ENCODE data around the gene ZNF773.
A peak's percentile ranks its signal among the peaks of the same experiment; 100 is the strongest.
"Not testable (repeated sequence)": the region's sequence is repeated elsewhere in the genome, so short reads cannot be mapped to it uniquely, and the experiment has no call there.

ZNF773 gene

DNA sequence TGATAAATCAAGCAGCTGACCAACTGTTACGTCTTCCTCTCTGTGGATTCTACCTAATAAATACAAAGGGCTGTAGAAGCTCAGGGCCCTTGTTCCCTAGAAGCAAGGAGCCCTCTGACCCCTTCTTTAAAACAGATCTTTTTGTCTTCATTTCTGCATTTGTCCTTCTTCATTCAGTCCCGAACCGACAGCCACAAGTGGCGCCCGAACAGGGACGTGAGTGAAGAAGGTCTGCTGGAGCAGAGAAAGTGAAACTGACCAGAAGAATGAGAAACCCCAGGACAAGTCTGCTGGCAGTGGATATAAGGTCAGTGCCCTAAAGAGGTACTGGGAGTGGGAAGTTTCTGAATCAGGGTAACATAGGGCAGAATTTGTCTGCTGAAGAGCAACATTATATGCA lies 13.1 kb downstream of the ZNF773 start:
- Histone ChIP-seq H3K4me3 (ENCODE audit: low read length) (no peak overlapping the region), H3K27me3 (ENCODE audit: insufficient read depth, low read length) (no peaks in the 10 kb centered on the region), H3K9me3 (ENCODE audit: low read length) (peaks cover 17% of the 10 kb centered on the region), H2AFZ (ENCODE audit: low read depth, low read length) (no peak overlapping the region), H3K36me3 (ENCODE audit: insufficient read depth, low read length) (peaks cover 24% of the 10 kb centered on the region), H3K4me1 (ENCODE audit: insufficient read depth, low read length) (no peaks in the 10 kb centered on the region)

DNA sequence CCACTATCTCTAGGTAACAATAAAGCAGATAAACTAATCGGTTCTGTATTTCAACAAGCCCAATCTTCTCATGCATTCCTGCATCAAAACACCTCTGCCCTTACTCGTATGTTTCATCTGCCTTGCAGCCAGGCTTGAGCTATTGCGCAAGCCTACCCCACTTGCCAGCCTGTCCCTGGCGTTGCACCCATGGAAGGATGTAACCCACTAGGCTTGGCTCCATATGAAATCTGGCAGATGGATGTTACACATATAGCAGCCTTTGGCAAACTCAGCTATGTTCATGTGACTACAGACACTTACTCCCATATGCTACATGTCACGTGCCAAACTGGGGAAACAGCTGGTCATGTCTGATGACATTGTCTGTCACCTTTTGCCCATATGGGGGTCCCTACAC lies 15.5 kb downstream of the ZNF773 start:
- peaks cover 21% of the 10 kb centered on the region for H3K9me3 ChIP-seq (ENCODE audit: low read length)
- no peak overlapping the region for H2AFZ ChIP-seq (ENCODE audit: low read depth, low read length)
- H3K27me3 ChIP-seq (ENCODE audit: insufficient read depth, low read length), result no peaks in the 10 kb centered on the region
- no peak overlapping the region for H3K4me3 ChIP-seq (ENCODE audit: low read length)
- peaks cover 21% of the 10 kb centered on the region for H3K36me3 ChIP-seq (ENCODE audit: insufficient read depth, low read length)
- no peaks in the 10 kb centered on the region for H3K4me1 ChIP-seq (ENCODE audit: insufficient read depth, low read length)

DNA sequence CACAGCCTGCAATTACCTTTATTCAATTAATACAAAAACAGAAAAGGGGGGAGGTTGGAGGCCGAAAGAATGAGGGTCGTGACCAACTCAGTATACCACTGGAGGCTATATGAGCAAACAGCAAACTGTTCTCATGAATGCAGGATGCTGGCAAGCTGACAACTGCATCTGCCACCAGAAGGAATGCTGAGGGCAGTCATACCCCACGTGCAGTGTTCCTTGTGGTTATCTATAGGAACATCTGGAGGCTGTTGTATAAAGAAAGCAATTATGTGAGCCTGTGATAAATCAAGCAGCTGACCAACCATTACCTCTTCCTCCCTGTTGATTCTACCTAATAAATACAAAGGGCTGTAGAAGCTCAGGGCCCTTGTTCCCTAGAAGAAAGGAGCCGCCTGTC lies 18.3 kb downstream of the ZNF773 start:
- H2AFZ ChIP-seq (ENCODE audit: low read depth, low read length); H3K4me3 ChIP-seq (ENCODE audit: low read length); H3K4me1 ChIP-seq (ENCODE audit: insufficient read depth, low read length); H3K27me3 ChIP-seq (ENCODE audit: insufficient read depth, low read length): not testable (repeated sequence)
- peaks cover 17% of the 10 kb centered on the region for H3K9me3 ChIP-seq (ENCODE audit: low read length)
- peaks cover 20% of the 10 kb centered on the region for H3K36me3 ChIP-seq (ENCODE audit: insufficient read depth, low read length)

DNA sequence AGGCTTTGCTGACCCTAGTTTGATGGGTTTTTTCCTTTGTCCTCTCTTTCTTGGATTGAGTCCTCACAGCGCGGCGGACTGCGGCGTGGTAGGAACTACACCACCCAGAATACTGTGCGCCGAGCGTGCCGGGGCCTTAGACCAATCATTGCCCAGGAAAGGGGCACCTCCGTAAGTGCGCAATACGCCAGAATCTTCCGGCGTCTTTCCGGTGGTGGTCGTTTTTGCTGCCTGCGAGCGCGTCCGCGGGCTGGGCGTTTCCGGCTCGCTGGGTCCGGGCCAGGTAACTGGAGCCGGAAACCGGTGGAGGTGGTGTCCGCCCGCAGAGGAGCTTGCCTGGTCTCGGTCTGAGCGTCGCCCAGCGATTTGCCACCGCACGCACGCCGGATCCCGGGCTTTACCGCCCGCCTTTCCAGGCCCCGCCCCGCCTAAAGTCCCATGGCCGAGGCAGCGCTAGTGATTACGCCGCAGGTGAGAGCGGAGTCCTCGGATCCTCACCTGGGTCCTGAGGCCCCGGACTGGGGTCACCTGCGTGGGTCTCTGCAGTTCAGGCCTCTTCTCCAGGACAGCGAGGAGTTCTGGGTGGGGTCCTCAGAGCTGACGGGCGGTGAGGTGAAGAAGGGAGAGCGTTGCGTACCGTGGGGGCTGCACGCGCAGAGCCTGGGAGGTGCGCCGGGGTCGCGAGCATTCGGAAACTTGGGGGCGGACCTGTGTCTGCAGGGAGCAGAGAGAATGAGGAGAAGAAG lies 27.6 kb downstream of the ZNF773 start, which contains the start of gene ZNF549:
ZNF549 (plus strand) TSS at position 221 of the 746 bp plus-strand sequence; CDS start at position 439, 218 bp downstream.
- H3K4me1 ChIP-seq (ENCODE audit: insufficient read depth, low read length), result peaks cover 9% of the 10 kb centered on the region
- H3K9me3 ChIP-seq (ENCODE audit: low read length), result peaks cover 9% of the 10 kb centered on the region
- no peaks in the 10 kb centered on the region for H3K27me3 ChIP-seq (ENCODE audit: insufficient read depth, low read length)
- H3K36me3 ChIP-seq (ENCODE audit: insufficient read depth, low read length), result peaks cover 15% of the 10 kb centered on the region
- peak within 1 kb of the TSS; percentile 56 for H2AFZ ChIP-seq (ENCODE audit: low read depth, low read length)
- H3K4me3 ChIP-seq (ENCODE audit: low read length), result peak within 1 kb of the TSS; percentile 95

DNA sequence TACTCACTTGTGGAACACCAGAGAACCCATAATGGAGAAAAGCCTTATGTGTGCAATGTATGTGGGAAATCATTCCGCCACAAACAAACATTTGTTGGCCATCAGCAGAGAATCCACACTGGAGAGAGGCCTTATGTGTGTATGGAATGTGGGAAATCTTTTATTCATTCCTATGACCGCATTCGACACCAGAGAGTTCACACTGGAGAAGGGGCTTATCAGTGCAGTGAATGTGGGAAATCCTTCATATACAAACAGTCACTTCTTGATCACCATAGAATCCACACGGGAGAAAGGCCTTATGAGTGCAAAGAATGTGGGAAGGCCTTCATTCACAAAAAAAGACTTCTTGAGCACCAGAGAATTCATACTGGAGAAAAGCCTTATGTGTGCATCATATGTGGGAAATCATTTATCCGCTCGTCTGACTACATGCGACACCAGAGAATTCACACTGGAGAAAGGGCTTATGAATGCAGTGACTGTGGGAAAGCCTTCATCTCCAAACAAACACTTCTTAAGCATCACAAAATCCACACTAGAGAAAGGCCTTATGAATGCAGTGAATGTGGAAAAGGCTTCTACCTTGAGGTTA lies 38.3 kb downstream of the ZNF773 start:
- Histone ChIP-seq H3K4me3 (ENCODE audit: low read length) (no peak overlapping the region), H2AFZ (ENCODE audit: low read depth, low read length) (no peak overlapping the region), H3K4me1 (ENCODE audit: insufficient read depth, low read length) (no peaks in the 10 kb centered on the region), H3K9me3 (ENCODE audit: low read length) (peaks cover 74% of the 10 kb centered on the region), H3K36me3 (ENCODE audit: insufficient read depth, low read length) (peaks cover 90% of the 10 kb centered on the region), H3K27me3 (ENCODE audit: insufficient read depth, low read length) (no peaks in the 10 kb centered on the region)

DNA sequence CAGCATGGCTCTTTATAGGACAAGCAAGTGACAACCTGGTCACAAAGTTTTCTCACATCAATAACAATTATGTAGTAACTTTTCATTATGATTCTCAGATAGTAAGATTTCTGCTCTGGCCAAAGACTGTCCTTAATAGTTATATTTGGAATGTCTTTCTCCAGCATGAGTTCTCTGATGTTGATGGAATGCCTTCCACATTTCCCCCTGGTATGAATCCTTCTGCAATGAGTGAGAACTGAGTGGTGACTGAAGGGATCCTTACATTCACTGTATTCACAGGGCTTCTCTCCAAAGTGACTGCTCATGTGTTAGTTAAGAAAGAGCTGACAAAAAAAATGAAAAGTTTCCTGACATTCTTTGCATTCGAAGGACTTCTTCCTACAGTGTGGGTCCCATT lies 46.8 kb downstream of the ZNF773 start:
- Histone ChIP-seq H3K4me1 (ENCODE audit: insufficient read depth, low read length) (no peaks in the 10 kb centered on the region), H2AFZ (ENCODE audit: low read depth, low read length) (no peak overlapping the region), H3K27me3 (ENCODE audit: insufficient read depth, low read length) (no peaks in the 10 kb centered on the region), H3K9me3 (ENCODE audit: low read length) (peaks cover 61% of the 10 kb centered on the region), H3K36me3 (ENCODE audit: insufficient read depth, low read length) (peaks cover 91% of the 10 kb centered on the region), H3K4me3 (ENCODE audit: low read length) (no peak overlapping the region)

DNA sequence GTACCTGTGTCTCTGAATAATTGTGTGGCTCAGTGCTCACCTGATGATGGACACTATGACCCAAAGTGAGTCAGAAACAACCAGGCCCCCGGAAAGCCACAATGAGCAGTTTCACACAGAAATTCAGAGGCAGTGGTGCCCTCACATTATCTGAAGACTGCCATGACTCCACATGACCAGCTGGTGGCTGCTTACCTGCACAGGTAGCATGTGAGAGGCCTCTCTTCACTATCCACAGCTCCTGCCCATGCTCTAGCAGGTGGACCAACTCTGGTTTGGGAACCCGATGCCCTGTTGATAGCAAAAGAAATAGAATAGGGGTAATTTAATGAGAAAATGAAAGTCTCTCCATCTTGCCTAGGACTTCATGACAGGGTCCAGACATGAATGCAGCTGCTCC lies 52.7 kb downstream of the ZNF773 start:
- Histone ChIP-seq H3K36me3 (ENCODE audit: insufficient read depth, low read length) (peaks cover 85% of the 10 kb centered on the region), H2AFZ (ENCODE audit: low read depth, low read length) (no peak overlapping the region), H3K27me3 (ENCODE audit: insufficient read depth, low read length) (no peaks in the 10 kb centered on the region), H3K4me3 (ENCODE audit: low read length) (no peak overlapping the region), H3K9me3 (ENCODE audit: low read length) (peaks cover 54% of the 10 kb centered on the region), H3K4me1 (ENCODE audit: insufficient read depth, low read length) (peaks cover 1% of the 10 kb centered on the region)

DNA sequence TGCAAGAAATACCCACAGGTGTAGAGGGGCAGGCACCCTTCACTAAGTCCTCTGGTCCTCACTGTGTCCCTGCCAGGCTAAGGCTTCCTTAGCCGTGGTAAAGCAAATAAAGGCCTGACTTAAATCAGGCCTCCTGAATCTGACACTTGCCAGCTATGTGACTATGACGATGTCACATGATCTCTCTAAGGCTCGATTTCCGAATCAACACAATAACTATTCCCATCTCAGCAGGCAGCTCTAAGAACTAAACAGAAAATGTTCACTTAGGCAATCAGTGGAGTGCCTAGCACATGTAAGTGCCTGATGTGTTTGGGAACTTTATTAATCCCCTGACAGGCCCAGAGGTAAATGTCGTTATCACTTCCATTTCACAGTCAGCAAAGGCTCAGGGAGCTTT lies 57.9 kb downstream of the ZNF773 start:
- H3K9me3 ChIP-seq (ENCODE audit: low read length), result peaks cover 25% of the 10 kb centered on the region
- no peaks in the 10 kb centered on the region for H3K27me3 ChIP-seq (ENCODE audit: insufficient read depth, low read length)
- peaks cover 16% of the 10 kb centered on the region for H3K4me1 ChIP-seq (ENCODE audit: insufficient read depth, low read length)
- peaks cover 38% of the 10 kb centered on the region for H3K36me3 ChIP-seq (ENCODE audit: insufficient read depth, low read length)
- H2AFZ ChIP-seq (ENCODE audit: low read depth, low read length), result no peak overlapping the region
- peak overlapping the region; percentile 86 for H3K4me3 ChIP-seq (ENCODE audit: low read length)
